GM12872 (cell line): ENCODE results near the gene METTL8.

ENCODE experiments used
- TF ChIP-seq, protein P1 (sequence below): IDR thresholded peaks from 3 replicates; pipeline ENCODE4 v1.5.1; 2011; ENCODE audit warnings: low read depth, mild to moderate bottlenecking, low read length, moderate library complexity; ENCODE audit not compliant: insufficient read depth

METTL8 gene

DNA sequence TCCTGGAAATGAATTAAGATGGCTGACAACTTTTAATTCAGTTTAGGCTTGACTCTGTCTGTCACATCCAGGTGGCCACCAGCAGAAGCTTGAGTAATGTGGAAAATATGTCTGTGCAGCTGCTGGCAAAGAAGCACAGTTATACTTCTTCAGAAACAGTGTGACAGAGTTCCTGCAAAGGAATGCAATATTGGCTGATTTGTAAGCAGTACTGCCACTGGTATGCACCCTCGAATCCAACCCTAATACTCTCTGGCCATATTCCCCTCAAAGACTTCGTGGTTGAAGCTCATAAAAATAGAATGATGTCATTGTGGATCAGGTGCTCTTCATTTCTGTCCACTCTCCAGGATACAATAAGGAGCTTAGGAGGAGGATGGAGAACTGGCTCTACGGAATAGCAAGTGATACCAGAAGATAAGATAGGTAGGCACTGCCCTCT, 86.2 kb downstream of the METTL8 start:
- TF ChIP-seq, protein P1, sequence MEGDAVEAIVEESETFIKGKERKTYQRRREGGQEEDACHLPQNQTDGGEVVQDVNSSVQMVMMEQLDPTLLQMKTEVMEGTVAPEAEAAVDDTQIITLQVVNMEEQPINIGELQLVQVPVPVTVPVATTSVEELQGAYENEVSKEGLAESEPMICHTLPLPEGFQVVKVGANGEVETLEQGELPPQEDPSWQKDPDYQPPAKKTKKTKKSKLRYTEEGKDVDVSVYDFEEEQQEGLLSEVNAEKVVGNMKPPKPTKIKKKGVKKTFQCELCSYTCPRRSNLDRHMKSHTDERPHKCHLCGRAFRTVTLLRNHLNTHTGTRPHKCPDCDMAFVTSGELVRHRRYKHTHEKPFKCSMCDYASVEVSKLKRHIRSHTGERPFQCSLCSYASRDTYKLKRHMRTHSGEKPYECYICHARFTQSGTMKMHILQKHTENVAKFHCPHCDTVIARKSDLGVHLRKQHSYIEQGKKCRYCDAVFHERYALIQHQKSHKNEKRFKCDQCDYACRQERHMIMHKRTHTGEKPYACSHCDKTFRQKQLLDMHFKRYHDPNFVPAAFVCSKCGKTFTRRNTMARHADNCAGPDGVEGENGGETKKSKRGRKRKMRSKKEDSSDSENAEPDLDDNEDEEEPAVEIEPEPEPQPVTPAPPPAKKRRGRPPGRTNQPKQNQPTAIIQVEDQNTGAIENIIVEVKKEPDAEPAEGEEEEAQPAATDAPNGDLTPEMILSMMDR = no peak

DNA sequence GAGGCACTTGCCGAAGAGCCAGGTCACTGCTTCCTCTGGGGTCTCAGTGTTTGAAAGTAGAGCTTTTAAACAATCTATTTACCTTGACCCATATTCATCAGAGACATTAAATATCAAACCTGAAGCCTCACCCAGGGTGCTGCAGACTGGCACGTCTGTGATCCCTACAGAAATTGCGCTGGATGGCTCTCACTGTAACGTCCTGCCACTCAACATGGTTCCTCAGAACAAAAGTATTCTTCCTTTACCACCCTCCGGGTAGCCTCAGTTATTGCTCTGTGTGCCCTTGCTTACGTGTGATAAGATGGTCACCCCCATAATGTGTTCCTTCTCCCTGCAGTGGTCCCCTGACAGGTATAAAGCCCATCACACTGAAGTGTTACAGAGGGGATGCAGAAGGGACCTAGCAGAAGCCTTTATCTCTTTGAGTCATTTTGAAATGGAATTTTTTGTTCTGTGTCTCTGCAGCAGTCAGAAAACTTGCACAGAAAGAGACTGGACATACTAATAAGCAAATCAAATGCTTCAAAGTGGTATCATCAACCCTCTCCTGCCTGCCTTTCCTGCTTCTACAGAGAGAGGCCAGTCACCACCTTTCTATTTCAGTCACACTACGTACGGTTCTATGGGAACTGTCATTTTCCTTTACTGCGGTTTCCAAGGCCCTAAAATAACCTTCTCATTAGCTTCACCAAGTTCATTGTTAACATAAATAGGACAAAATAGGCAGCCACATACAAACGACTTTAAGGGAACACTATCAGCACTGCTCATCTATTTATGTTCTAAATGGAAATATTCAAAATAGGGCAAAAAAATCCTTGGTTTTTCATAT, 86.8 kb downstream of the METTL8 start:
- TF ChIP-seq, protein P1 = peak; percentile 21; the same call in 1 of the 3 replicates

DNA sequence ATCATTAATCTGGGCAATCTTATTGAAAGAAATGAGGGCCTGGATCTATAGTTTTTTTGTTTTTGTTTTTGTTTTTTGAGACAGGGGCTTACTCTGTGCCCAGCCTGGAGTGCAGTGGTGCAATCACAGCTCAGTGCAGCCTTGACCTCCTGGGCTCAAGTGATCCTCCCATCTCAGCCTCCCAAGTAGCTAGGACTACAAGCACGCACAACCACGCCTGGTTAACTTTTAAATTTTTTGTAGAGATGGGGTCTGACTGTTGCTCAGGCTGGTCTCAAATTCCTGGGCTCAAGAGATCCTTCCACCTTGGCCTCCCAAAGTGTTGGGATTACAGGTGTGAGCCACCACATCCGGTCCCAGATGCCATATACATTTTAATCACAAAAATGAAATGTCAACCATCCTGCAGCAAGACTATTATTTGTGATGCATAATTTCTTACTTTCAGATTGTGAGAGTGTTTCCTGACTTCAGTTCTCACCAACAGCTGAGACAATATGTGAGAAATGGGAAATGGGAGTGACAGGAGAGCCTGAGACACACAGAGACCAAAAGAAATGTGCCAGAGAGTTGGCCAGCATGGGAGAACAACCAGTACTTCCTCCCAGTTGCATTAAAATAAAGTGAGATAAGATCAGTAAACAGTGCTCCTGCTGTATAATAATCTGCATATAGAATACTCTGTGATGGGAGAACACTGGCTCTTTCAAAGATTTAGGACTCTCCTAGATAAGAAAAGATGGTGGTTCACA, 87.6 kb downstream of the METTL8 start:
- TF ChIP-seq, protein P1 = no peak

DNA sequence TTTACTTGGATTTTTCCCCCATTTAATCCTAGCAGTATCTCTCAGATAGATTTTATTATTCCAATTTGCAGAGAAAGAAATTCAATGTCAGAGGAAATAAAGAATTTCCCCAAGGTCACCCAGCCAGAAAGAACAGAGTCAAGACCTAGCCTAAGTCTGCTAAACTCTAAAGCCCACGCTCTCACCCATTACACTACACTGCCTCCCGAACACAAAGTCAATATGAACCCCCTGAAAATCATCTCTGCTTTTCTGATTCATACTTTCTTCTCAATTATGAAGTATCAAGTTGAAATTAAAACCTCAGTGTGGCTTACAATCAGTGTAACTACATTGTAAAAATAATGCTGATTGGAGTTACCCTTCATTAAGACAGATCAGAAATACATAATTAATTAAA, 89.6 kb downstream of the METTL8 start:
- TF ChIP-seq, protein P1 = no peak

DNA sequence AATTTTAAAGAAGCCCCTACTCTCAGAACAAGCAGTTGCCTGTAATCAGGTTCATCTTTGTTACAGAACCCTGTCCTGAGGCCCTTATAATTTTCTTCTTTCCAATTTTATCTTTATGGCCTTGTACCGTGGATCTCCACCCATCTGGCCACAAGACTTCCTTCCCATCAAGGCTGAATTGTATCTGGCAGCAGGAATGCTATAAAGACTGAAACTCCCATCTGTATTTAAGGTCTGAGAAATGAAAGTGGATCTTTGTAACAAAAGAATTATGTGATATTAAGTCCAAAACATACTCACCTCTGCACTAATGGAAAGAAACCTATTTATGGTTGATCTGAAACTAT, 91.8 kb downstream of the METTL8 start:
- TF ChIP-seq, protein P1 = no peak

DNA sequence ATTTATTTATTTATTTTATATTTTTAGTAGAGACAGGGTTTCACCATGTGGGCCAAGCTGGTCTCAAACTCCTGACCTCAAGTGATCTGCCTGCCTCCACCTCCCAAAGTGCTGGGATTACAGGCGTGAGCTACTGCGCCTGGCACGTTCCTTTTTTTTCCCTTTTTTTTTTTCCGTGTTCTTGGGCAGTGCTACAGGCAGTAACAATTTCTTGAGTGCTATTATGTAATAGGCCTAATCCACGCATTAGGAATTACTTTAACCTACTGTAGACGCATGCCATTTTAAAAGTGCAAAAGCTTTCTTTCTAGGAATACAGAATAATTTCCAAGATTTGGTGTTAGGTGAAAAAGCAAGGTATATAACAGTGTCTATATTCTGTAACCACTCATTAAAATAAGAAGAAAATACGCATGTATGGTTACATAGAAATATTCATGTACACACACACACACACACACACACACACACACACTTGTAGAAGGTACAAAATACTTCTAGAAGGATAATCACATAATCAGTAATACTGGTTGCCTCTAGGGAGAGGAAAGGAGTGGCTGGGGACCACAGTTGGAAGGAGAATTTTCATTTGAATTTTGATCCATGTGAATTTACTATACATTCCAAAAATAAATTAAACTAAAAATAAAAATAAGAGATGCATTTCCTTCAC, 92.3 kb downstream of the METTL8 start:
- TF ChIP-seq, protein P1 = no peak

DNA sequence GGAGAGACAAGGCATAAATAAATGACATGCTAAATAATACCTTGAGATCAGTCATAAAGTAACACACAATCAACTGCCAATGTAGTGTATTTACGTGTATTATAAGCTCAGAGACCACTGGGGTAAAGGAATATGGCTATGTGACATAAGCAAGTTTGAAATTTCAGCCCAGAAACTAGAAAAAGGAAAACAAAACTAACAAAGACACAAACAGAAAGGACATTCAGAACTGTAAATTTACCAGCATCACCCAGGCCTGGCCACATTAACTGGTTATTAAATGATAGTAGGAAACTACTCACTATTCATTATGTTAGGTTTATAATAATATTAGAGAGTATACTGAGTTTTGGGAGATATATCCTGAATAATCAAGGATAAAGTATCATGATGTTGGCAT, 98.8 kb downstream of the METTL8 start:
- TF ChIP-seq, protein P1 = no peak
